Ishikawa (cell line): Measurements from ENCODE around the gene ABLIM2.

ENCODE experiments used
- CEBPB ChIP-seq: IDR thresholded peaks from 2 replicates; pipeline ENCODE4 v1.6.1; 2012
- EP300 ChIP-seq: IDR thresholded peaks from 2 replicates; pipeline ENCODE4 v1.6.1; 2012; ENCODE audit warnings: borderline replicate concordance
- RAD21 ChIP-seq: IDR thresholded peaks from 2 replicates; pipeline ENCODE4 v1.6.1; 2012; ENCODE audit warnings: low read depth
- TAF1 ChIP-seq: IDR thresholded peaks from 2 replicates; pipeline ENCODE4 v1.6.1; 2012; ENCODE audit warnings: low read depth, mild to moderate bottlenecking
- TCF12 ChIP-seq: IDR thresholded peaks from 2 replicates; pipeline ENCODE4 v1.6.1; 2012; ENCODE audit warnings: low read depth
- TEAD4 ChIP-seq: IDR thresholded peaks from 2 replicates; pipeline ENCODE4 v1.6.1; 2012
- YY1 ChIP-seq: IDR thresholded peaks from 2 replicates; pipeline ENCODE4 v1.6.1; 2012; ENCODE audit warnings: low read depth
- TF ChIP-seq, protein P1 (sequence below): IDR thresholded peaks from 2 replicates; pipeline ENCODE4 v1.6.1; 2012; ENCODE audit warnings: low read depth, mild to moderate bottlenecking
- TF ChIP-seq, protein P2 (sequence below): IDR thresholded peaks from 2 replicates; pipeline ENCODE4 v1.6.1; 2012

DNA sequence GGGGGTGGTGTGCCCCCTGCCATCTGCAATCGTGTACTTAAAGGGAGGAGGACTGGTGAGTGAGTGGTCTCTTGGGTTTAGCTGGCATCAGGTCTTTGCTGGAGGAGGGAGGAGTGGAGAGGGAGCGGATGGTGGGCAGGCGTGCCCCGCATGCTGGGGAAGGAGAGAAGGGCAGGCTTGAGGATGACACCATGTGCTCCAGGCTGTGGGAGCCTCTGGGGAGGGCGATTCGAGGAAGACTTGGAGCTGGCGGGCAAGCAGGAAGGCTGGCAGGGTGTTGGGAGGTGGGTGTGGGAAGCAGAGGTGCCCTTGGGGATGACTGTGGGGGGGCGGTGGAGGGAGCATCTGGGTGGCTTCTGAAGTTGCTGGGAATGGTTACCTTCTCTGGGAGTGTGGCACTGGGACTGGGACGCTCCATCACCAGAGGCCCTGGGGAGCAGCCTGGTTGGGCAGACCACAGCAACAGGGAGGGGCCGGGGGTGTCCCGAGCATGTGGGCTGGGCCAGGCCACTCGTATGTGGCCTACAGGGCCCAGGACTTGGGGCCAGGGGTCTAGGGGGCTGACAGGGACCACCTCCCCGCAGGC, 188.2 kb downstream of the ABLIM2 start:
- no peak for TF ChIP-seq TEAD4
- no peak for TF ChIP-seq RAD21
- TF ChIP-seq YY1: no peak
- no peak for TF ChIP-seq EP300
- no peak for TF ChIP-seq TAF1
- TF ChIP-seq, protein P1, sequence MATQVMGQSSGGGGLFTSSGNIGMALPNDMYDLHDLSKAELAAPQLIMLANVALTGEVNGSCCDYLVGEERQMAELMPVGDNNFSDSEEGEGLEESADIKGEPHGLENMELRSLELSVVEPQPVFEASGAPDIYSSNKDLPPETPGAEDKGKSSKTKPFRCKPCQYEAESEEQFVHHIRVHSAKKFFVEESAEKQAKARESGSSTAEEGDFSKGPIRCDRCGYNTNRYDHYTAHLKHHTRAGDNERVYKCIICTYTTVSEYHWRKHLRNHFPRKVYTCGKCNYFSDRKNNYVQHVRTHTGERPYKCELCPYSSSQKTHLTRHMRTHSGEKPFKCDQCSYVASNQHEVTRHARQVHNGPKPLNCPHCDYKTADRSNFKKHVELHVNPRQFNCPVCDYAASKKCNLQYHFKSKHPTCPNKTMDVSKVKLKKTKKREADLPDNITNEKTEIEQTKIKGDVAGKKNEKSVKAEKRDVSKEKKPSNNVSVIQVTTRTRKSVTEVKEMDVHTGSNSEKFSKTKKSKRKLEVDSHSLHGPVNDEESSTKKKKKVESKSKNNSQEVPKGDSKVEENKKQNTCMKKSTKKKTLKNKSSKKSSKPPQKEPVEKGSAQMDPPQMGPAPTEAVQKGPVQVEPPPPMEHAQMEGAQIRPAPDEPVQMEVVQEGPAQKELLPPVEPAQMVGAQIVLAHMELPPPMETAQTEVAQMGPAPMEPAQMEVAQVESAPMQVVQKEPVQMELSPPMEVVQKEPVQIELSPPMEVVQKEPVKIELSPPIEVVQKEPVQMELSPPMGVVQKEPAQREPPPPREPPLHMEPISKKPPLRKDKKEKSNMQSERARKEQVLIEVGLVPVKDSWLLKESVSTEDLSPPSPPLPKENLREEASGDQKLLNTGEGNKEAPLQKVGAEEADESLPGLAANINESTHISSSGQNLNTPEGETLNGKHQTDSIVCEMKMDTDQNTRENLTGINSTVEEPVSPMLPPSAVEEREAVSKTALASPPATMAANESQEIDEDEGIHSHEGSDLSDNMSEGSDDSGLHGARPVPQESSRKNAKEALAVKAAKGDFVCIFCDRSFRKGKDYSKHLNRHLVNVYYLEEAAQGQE: no peak
- peak; percentile 4; the same call in 1 of the 2 replicates for TF ChIP-seq TCF12
- no peak for TF ChIP-seq CEBPB
- TF ChIP-seq, protein P2, sequence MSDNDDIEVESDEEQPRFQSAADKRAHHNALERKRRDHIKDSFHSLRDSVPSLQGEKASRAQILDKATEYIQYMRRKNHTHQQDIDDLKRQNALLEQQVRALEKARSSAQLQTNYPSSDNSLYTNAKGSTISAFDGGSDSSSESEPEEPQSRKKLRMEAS: peak; percentile 61
